Adrenal gland (tissue), 12 donors: ENCODE results near the gene FAM9C. TPM values are rescaled to one million over a fixed set of nuclear protein-coding genes. Genes with fewer than 3 reads are reported as not detected.

Experiments used
- DNase-seq, 7 donors: peaks; one replicate each; pipeline ENCODE4 v3.0.0-alpha.2; 2019 to 2020
- H3K27ac ChIP-seq, 5 donors: fragments of 200-600 bp; sonication (generic) in 4 of 5; 1 replicate in 3 of 5; 2 replicates in 2 of 5; pipeline versions ENCODE4 v1.5.1 to v1.8.0; 2016 to 2020; ENCODE audit warnings: mild to moderate bottlenecking in 1 of 5
- H3K27me3 ChIP-seq: fragments of 200-600 bp; 2 replicates; pipeline ENCODE4 v1.8.0; 2021
- H3K36me3 ChIP-seq, 2 donors: fragments of 200-600 bp; replicated peaks in 1 of 2; 1 replicate in 1 of 2; 2 replicates in 1 of 2; pipeline versions ENCODE4 v1.5.1 to v1.8.0; 2018 to 2022
- H3K4me1 ChIP-seq, 2 donors: fragments of 200-600 bp; replicated peaks in 1 of 2; 1 replicate in 1 of 2; 2 replicates in 1 of 2; pipeline versions ENCODE4 v1.5.1 to v1.8.0; 2018 to 2021
- H3K4me3 ChIP-seq, 4 donors: fragments of 200-600 bp; sonication (generic) in 3 of 4; one replicate each; pipeline ENCODE4 v1.5.1; 2016 to 2018
- H3K9me3 ChIP-seq, 3 donors: fragments of 200-600 bp; sonication (generic) in 1 of 3; replicated peaks in 1 of 3; 1 replicate in 2 of 3; 2 replicates in 1 of 3; pipeline versions ENCODE4 v1.5.1 to v1.8.0; 2016 to 2021
- CTCF ChIP-seq, 6 experiments: fragments of 450-650 bp in 4 of 6; fragments of 200-600 bp in 2 of 6; sonication (generic) in 1 of 6; IDR thresholded peaks; 1 replicate in 5 of 6; 2 replicates in 1 of 6; pipeline versions ENCODE4 v1.5.1 to v1.8.0; 2016 to 2021; ENCODE audit warnings: antibody characterized with exemption in 6 of 6, mild to moderate bottlenecking in 2 of 6, moderate library complexity in 1 of 6
- POLR2A ChIP-seq, 2 donors: fragments of 450-650 bp; IDR thresholded peaks; one replicate each; pipeline ENCODE4 v1.6.1; 2017; ENCODE audit warnings: antibody characterized with exemption in 2 of 2, mild to moderate bottlenecking in 2 of 2, moderate library complexity in 1 of 2
- WGBS, 4 donors: extraction: QIAGEN DNeasy Blood & Tissue Kit in 2 of 4; methylation state at CpG; one replicate each; pipeline versions ENCODE4 v1.1.5 to v1.1.7; 2013 to 2017; 5-methylcytosine and 5-hydroxymethylcytosine counted together
- intact Hi-C, 2 donors: fragments of 100-400 bp; cut with DNase I; formaldehyde crosslinking; loops; one replicate each; pipeline versions ENCODE4 v1.14.1 to v1.15.0; 2022 to 2023
- polyA plus RNA-seq, 3 donors: library from polyadenylated mRNA; stranded (reverse); fragments of 200-250 nt in 2 of 3; fragments of 350-450 nt in 1 of 3; fragmentation: Illumina TruSeq in 1 of 3; extraction: RNeasy Lipid Tissue Mini Kit (QIAGEN cat#74804) in 1 of 3; gene quantifications; one replicate each; pipeline ENCODE4 v1.2.3, GENCODE V29; 2013 to 2014
- total RNA-seq, 9 donors: library from RNA; depleted of rRNA in 4 of 9; stranded (reverse); fragments of >200 nt in 4 of 9; fragments of 120-200 nt in 1 of 9; fragmentation: NEBNext Ultra II Directional in 1 of 9; extraction: Animal tissue kit (Norgen Biotek cat#: 25700) in 1 of 9; gene quantifications; one replicate each; pipeline versions ENCODE4 v1.1.0 to v1.2.4, GENCODE V29; 2013 to 2023
- donor health status: healthy with polysubstance abuse.
- donor health status: Bipolar disorder and iron deficiency.
- donor health status: DM: yes; HTN: yes; CAD: no.
- donor health status: DM: no; HTN: no; CAD: no.
- donor health status: DM: no; HTN: no; CAD: no.
- donor health status: DM: yes; HTN: yes; CAD: no.

The FAM9C gene
- total and polyA plus RNA-seq, 12 donors = 0.03 to 0.14 TPM; not detected in 10

DNA sequence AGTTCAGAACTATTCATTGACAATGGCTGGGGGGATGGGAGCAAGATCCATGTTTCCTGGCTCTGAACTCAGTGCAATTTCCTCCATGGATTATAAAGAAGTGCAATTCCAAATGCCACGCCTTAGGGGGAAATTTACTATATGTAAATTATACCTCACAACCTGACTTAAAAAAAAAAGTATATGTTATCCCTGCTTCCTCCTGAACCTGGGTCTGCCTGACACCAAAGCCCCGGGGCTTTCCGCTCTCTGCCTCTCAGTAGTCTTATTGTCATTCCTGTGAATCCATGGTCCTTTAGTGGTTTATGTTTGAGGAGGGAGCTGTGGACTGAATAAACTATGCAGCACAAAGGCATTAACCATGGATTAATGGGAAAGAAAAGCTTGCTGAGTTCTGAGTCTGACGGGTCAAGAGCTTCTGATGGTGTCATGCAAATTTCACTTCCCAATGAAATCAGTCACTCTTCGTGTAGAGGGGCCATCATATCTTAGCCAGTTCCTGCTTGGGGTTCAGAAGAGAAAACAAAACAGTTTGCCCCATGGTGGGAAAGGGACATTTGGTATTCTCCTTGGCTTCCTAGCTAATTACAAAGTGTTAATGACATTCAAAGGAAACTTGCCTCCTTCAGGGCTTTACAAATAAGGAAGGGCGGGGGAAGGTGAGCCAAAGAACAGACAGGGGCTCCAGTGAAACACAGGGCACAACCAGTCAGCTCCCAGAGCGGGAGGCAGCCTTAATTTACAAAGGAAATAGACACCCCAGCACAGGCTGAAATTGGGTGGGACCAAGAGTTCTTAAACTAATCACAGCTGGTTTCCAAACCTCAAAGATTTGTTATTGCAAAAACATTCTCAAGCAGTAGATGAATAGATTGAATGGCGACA is 14.3 kb downstream of the FAM9C start:
- no peak for TF ChIP-seq POLR2A (IDR thresholded peaks at IDR 0.05)
- no peak for TF ChIP-seq CTCF (IDR thresholded peaks at IDR 0.05)
- 48 to 73% (median 55%) methylated on average over 7 to 8 of the region's 8 CpGs for WGBS, 4 donors
- DNase-seq = peak in 1 of 7 donors; percentile 20
- H3K27me3 ChIP-seq = no peaks in the 10 kb centered on the region
- no peak overlapping the region for H3K4me3 ChIP-seq
- no peaks in the 10 kb centered on the region for H3K36me3 ChIP-seq
- H3K27ac ChIP-seq = peak overlapping the region in 1 of 5 donors; percentile 71
- H3K9me3 ChIP-seq = no peaks in the 10 kb centered on the region
- intact Hi-C loops = no loop called here
- peaks cover 0 to 11% of the 10 kb centered on the region in 2 donors for H3K4me1 ChIP-seq

DNA sequence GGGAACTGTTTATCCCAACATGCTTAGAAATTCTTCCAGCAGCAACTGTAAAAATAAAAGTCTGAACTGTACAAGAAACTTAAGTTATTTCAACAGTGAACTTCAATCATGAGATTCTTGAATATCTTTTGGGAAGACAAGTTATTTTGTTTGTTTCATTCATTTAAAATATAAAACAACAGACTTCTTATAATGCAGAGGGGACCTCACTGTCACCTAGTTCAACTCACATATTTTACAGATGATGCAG is 14.9 kb downstream of the FAM9C start:
- TF ChIP-seq POLR2A (IDR thresholded peaks at IDR 0.05) = no peak
- TF ChIP-seq CTCF (IDR thresholded peaks at IDR 0.05) = no peak
- intact Hi-C loops = no loop called here
- Histone ChIP-seq H3K4me3 (peak overlapping the region in 1 of 4 donors; percentile 7), H3K36me3 (no peaks in the 10 kb centered on the region), H3K4me1 (peaks cover 0 to 11% of the 10 kb centered on the region in 2 donors), H3K9me3 (no peaks in the 10 kb centered on the region), H3K27ac (peak overlapping the region in 1 of 5 donors; percentile 71), H3K27me3 (no peaks in the 10 kb centered on the region)
- no peak for DNase-seq

DNA sequence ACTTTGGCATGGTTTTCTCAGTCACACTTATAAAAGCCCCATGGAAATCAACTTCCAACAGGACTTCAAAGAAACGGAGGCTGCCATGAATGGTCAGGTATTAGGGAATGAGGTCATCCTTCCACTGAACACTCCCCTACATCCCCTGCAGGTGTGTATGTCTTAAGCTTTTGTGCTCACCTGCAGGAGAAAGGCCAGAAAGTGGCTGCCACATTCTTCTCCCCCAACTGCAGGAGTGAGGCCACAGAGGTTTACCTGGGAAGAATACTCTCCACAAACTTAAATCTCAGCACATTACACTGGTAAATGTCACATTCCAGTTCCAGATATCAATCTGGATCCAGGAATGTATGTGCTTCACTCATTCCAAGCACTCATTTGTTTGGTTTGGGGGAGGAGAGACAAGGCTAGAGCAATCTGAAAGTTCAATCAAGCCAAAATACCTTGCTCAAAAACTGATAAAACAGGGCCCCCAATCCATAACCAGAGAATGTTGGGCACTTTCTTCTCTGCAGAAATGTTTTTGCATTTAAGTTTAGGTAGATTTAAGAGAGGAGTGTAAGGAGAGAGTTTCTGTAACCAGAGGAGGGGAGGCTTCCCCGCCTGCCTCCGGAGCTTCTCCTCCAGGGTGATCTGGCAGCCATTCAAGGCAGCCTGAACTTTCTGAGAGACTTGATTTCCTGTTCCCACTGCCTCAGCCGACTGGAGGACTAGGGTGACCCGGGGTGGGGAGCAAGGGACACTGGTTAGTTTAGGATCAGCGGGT is 15.4 kb downstream of the FAM9C start:
- Histone ChIP-seq H3K36me3 (no peaks in the 10 kb centered on the region), H3K9me3 (no peaks in the 10 kb centered on the region), H3K4me3 (peak overlapping the region in 1 of 4 donors; percentile 7), H3K4me1 (peaks cover 0 to 11% of the 10 kb centered on the region in 2 donors), H3K27ac (peak overlapping the region in 1 of 5 donors; percentile 71), H3K27me3 (no peaks in the 10 kb centered on the region)
- DNase-seq = peak in 6 of 7 donors; percentile 32 to 67 (median 54)
- TF ChIP-seq POLR2A (IDR thresholded peaks at IDR 0.05) (no peak), CTCF (IDR thresholded peaks at IDR 0.05) (no peak)
- 11 to 27% (median 16%) methylated on average over 4 to 6 of the region's 6 CpGs for WGBS, 4 donors
- intact Hi-C loops = no loop called here

DNA sequence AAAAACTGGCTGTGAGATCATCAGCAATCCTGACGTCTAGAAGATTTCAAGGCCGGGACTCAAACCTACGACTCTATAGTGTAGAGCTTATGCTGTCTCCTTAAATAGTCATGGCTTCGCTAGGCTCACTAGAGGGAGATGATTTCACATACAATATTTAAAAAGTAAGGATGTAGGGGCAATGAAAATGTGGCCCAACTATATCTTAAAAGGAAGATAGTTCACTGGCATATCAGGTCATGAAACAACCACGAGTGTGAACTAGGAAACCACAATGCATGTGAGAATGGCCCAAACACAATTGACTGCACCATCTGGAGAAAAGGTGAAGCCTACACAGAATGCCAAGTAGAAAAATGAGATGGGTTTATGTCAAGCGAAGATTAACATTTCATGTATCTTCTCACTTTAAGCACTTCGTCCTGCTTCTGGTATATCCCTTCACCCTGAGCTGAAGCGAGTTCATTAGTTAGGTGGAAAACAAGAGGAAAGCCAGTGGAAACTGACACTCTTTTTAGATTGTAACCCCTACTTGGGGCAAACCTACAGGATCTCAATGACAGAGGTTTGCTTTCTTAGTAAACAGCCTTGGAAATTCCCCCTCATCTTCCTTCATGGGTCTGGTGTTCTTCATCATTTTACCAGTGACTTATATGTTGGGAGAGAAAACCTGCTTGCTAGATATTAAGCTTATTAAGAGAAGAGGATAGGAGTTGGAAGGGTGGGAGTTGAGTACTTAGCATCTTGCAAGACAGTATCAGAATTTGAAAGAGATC is 17.4 kb downstream of the FAM9C start:
- WGBS, 4 donors = 72 to 88% (median 85%) methylated on average over 8 of the region's 8 CpGs
- TF ChIP-seq POLR2A (IDR thresholded peaks at IDR 0.05) (no peak), CTCF (IDR thresholded peaks at IDR 0.05) (no peak)
- intact Hi-C loops = no loop called here
- peaks cover 0 to 11% of the 10 kb centered on the region in 2 donors for H3K4me1 ChIP-seq
- no peak overlapping the region for H3K27ac ChIP-seq
- H3K9me3 ChIP-seq = no peaks in the 10 kb centered on the region
- no peaks in the 10 kb centered on the region for H3K36me3 ChIP-seq
- H3K27me3 ChIP-seq = no peaks in the 10 kb centered on the region
- H3K4me3 ChIP-seq = no peak overlapping the region
- DNase-seq = no peak
